PC-9 (cell line): ENCODE measurements around the gene PCDHGA4. TPM values are rescaled to one million over a fixed set of nuclear protein-coding genes. Genes with fewer than 3 reads are reported as not detected.

Source experiments
- BruUV-seq: library from RNA; stranded (reverse); fragments of 400-500 nt; replicated peaks from 2 replicates; lab custom pipeline; 2021; lab: Mats Ljungman, UMichigan
- CTCF ChIA-PET: fragments of 300-600 bp; sonication (Branson Sonifier 250); formaldehyde crosslinking; loops from one replicate; lab custom pipeline; 2022; ENCODE audit warnings: antibody characterized with exemption; lab: Charles Lee
- POLR2A ChIA-PET: fragments of 300-600 bp; sonication (Branson Sonifier 250); formaldehyde crosslinking; loops from one replicate; lab custom pipeline; 2022; ENCODE audit warnings: antibody characterized with exemption; ENCODE audit not compliant: unreplicated experiment; lab: Charles Lee
- DNase-seq, 2 experiments: peaks; one replicate each; pipeline versions ENCODE4 v3.0.0 to v3.0.0-alpha.2; 2015 to 2022; ENCODE audit warnings: mixed read lengths in 1 of 2
- H2AFZ ChIP-seq: fragments of 200-600 bp; sonication (generic); 2 replicates; pipeline ENCODE4 v1.8.1; 2017; ENCODE audit warnings: antibody characterized with exemption
- H3F3A ChIP-seq: fragments of 200-600 bp; sonication (generic); 2 replicates; pipeline ENCODE4 v1.8.1; 2017; ENCODE audit warnings: antibody characterized with exemption, mild to moderate bottlenecking, low read depth; ENCODE audit not compliant: insufficient read depth
- H3K27ac ChIP-seq: fragments of 200-600 bp; sonication (generic); 2 replicates; pipeline ENCODE4 v1.6.1; 2016; ENCODE audit warnings: mixed run types
- H3K27me3 ChIP-seq: fragments of 200-600 bp; sonication (generic); 2 replicates; pipeline ENCODE4 v1.6.1; 2016; ENCODE audit warnings: low read depth, mixed run types; ENCODE audit not compliant: insufficient read depth
- H3K36me3 ChIP-seq: fragments of 200-600 bp; sonication (generic); 2 replicates; pipeline ENCODE4 v1.6.1; 2016; ENCODE audit warnings: low read depth, mixed run types
- H3K4me1 ChIP-seq: fragments of 200-600 bp; sonication (generic); replicated peaks from 2 replicates; pipeline ENCODE4 v1.6.1; 2016; ENCODE audit warnings: mixed run types; ENCODE audit not compliant: insufficient read depth
- H3K4me2 ChIP-seq: fragments of 200-600 bp; sonication (generic); 2 replicates; pipeline ENCODE4 v1.6.1; 2017; ENCODE audit warnings: mixed run types
- H3K4me3 ChIP-seq: fragments of 200-600 bp; sonication (generic); 2 replicates; pipeline ENCODE4 v1.6.1; 2016; ENCODE audit warnings: mixed run types
- H3K79me2 ChIP-seq: fragments of 200-600 bp; sonication (generic); 2 replicates; pipeline ENCODE4 v1.6.1; 2017; ENCODE audit warnings: low read depth, mixed run types
- H3K9me2 ChIP-seq: fragments of 200-600 bp; sonication (generic); 2 replicates; pipeline ENCODE4 v1.8.1; 2017; ENCODE audit warnings: mild to moderate bottlenecking; ENCODE audit not compliant: insufficient read depth
- H3K9me3 ChIP-seq: fragments of 200-600 bp; sonication (generic); 2 replicates; pipeline ENCODE4 v1.8.1; 2016; ENCODE audit warnings: low read depth; ENCODE audit not compliant: insufficient read depth
- H4K20me1 ChIP-seq: fragments of 200-600 bp; sonication (generic); 2 replicates; pipeline ENCODE4 v1.8.1; 2017; ENCODE audit not compliant: insufficient read depth
- EZH2 ChIP-seq: fragments of 200-600 bp; sonication (generic); IDR thresholded peaks from 2 replicates; pipeline ENCODE4 v1.8.0; 2017; ENCODE audit warnings: antibody characterized with exemption, low read depth
- intact Hi-C: fragments of 100-400 bp; cut with micrococcal nuclease; formaldehyde crosslinking; loops from one replicate; pipeline ENCODE4 v1.10.0; 2022; ENCODE audit not compliant: unreplicated experiment
- total RNA-seq: library from RNA; stranded (reverse); gene quantifications from 2 replicates; pipeline ENCODE4 v1.2.3, GENCODE V29; 2021
- TF ChIP-seq, protein P1 (sequence below): fragments of 200-600 bp; sonication (generic); conservative IDR thresholded peaks from 2 replicates; pipeline ENCODE4 v1.6.1; 2017; ENCODE audit warnings: mixed run types, antibody characterized with exemption, mild to moderate bottlenecking, moderate library complexity

Gene PCDHGA4
- total RNA-seq, 1 experiment from 2014 or later: not detected

DNA sequence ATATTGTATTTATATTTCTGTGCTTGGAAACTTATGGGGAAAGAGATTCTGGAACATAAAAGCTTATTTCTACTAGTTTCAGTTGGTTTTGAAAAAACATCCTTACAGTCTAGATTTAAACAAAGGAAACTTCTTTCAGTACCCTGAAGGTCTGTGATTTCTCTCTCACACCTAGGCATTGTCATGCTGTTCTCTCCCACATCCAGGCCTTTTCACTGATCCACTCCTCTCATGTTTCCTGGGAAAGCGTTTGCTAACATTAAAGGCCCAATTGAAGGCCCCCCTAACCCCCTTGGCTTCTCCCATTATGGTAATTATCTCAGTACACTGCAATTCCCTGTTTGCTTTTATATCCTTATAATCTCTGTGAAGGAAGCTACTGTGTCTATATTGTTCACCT is 12.0 kb upstream of the PCDHGA4 start:
- Histone ChIP-seq H3K79me2 (no peaks in the 10 kb centered on the region), H3K27me3 (no peaks in the 10 kb centered on the region), H3K4me3 (no peak overlapping the region), H3K4me1 (no peaks in the 10 kb centered on the region), H3F3A (no peaks in the 10 kb centered on the region), H3K9me2 (no peaks in the 10 kb centered on the region), H3K4me2 (no peak overlapping the region), H2AFZ (no peak overlapping the region), H3K9me3 (peaks cover 4% of the 10 kb centered on the region; the same call in 1 of the 2 replicates), H3K27ac (no peak overlapping the region), H4K20me1 (no peaks in the 10 kb centered on the region), H3K36me3 (no peaks in the 10 kb centered on the region)
- intact Hi-C loops: no loop called here
- TF ChIP-seq, protein P1, sequence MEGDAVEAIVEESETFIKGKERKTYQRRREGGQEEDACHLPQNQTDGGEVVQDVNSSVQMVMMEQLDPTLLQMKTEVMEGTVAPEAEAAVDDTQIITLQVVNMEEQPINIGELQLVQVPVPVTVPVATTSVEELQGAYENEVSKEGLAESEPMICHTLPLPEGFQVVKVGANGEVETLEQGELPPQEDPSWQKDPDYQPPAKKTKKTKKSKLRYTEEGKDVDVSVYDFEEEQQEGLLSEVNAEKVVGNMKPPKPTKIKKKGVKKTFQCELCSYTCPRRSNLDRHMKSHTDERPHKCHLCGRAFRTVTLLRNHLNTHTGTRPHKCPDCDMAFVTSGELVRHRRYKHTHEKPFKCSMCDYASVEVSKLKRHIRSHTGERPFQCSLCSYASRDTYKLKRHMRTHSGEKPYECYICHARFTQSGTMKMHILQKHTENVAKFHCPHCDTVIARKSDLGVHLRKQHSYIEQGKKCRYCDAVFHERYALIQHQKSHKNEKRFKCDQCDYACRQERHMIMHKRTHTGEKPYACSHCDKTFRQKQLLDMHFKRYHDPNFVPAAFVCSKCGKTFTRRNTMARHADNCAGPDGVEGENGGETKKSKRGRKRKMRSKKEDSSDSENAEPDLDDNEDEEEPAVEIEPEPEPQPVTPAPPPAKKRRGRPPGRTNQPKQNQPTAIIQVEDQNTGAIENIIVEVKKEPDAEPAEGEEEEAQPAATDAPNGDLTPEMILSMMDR: no peak
- TF ChIP-seq EZH2: no peak
- ChIA-PET CTCF (no interaction called here), POLR2A (no interaction called here)
- no peak for DNase-seq
- no TSS peak for BruUV-seq

DNA sequence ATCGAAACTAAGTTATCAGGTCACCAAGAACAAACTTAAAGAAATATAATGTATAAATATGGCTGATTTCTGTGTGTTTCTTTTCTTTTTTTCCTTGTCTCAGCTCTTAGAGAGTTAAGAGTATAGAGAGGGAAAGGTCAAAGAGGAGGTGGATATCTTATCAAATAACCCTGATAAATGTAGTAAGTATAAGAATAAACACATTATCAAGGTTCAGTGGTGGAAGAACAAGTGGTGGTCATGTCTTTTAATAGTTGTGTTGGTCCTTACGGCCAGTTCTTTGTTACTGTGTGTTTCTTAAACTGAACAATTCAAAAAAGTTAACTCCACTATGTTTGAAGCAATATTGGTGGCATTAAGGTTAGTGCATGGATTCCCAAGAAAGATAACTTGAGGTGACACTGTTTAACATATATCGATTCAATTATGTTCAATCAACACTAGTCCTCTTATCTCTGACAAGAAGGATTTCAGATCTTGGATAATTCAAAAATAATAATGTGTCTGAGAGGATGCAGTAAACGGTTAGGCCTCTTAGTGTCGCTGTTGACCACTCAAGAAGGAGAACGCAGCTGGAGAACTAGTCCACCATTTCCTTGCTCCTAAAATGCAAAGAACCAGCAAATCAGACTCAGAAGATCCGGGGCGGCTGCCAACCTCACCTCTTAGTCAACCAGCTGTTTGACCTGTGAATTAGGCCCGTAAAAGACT is 11.4 kb upstream of the PCDHGA4 start, which contains the start of gene PCDHGA3:
Gene PCDHGA3 (plus strand): TSS at position 588 of the 711 bp plus-strand sequence. CDS start 205 bp downstream, outside the sequence.
- intact Hi-C loops: no loop called here
- Histone ChIP-seq H3K4me1 (no peaks in the 10 kb centered on the region), H3K27ac (no peak within 1 kb of the TSS), H3K4me3 (no peak within 1 kb of the TSS), H4K20me1 (no peaks in the 10 kb centered on the region), H3F3A (no peaks in the 10 kb centered on the region), H3K9me2 (no peaks in the 10 kb centered on the region), H3K36me3 (no peaks in the 10 kb centered on the region), H3K79me2 (no peaks in the 10 kb centered on the region), H3K4me2 (no peak within 1 kb of the TSS), H3K9me3 (peaks cover 4% of the 10 kb centered on the region; the same call in 1 of the 2 replicates), H3K27me3 (no peaks in the 10 kb centered on the region), H2AFZ (no peak within 1 kb of the TSS)
- ChIA-PET CTCF (no interaction called here), POLR2A (no interaction called here)
- BruUV-seq: no TSS peak
- TF ChIP-seq EZH2: no peak
- TF ChIP-seq, protein P1: peak; percentile 52
- no peak for DNase-seq

DNA sequence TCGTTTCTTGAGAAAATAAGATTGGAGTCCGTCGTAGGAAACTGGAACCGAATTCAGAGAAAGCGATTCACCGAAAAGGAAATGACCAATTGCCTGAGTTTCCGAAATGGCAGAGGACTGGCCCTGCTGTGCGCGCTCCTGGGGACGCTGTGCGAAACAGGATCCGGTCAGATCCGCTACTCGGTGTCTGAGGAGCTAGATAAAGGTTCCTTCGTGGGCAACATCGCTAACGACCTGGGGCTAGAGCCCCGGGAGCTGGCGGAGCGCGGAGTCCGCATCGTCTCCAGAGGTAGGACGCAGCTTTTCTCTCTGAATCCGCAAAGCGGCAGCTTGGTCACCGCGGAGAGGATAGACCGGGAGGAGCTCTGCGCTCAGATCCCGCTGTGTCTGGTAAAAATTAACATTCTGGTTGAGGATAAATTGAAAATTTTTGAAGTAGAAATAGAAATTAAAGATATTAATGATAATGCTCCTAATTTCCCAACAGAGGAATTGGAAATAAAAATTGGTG is 10.8 kb upstream of the PCDHGA4 start:
- Histone ChIP-seq H2AFZ (no peak overlapping the region), H3K4me3 (no peak overlapping the region), H3K36me3 (no peaks in the 10 kb centered on the region), H3F3A (no peaks in the 10 kb centered on the region), H3K79me2 (no peaks in the 10 kb centered on the region), H3K4me1 (no peaks in the 10 kb centered on the region), H3K9me2 (no peaks in the 10 kb centered on the region), H3K27ac (no peak overlapping the region), H4K20me1 (no peaks in the 10 kb centered on the region), H3K4me2 (no peak overlapping the region), H3K9me3 (peaks cover 4% of the 10 kb centered on the region; the same call in 1 of the 2 replicates), H3K27me3 (no peaks in the 10 kb centered on the region)
- TF ChIP-seq, protein P1: peak; percentile 29; the same call in 1 of the 2 replicates
- TF ChIP-seq EZH2: no peak
- POLR2A ChIA-PET: no interaction called here
- intact Hi-C loops: no loop called here
- BruUV-seq: no TSS peak
- no peak for DNase-seq
- CTCF ChIA-PET: no interaction called here
